GM21526 (cell line): ENCODE measurements around the gene PLXDC1.
A peak's percentile ranks its signal among the peaks of the same experiment; 100 is the strongest.

Source experiments
- ATAC-seq: cut with Tn5 transposase; IDR thresholded peaks from one replicate; pipeline ENCODE4 v1.9.1; 2021; ENCODE audit warnings: moderate library complexity; ENCODE audit not compliant: unreplicated experiment, low FRiP score

The PLXDC1 gene

GRCh38 chr17:39158623-39159022, 7.2 kb upstream of the PLXDC1 start:
- no peak for ATAC-seq

GRCh38 chr17:39156491-39156890, 5.1 kb upstream of the PLXDC1 start:
- ATAC-seq = no peak

GRCh38 chr17:39155654-39156053, 4.2 kb upstream of the PLXDC1 start:
- no peak for ATAC-seq

GRCh38 chr17:39153599-39154051, 2.2 kb upstream of the PLXDC1 start:
- peak; percentile 41 for ATAC-seq

- ATAC-seq = no peak
Measured at GRCh38 chr17:39151943-39152818, 744 bp upstream of the PLXDC1 start.

- ATAC-seq = no peak
Measured at GRCh38 chr17:39150795-39151149, 665 bp downstream of the PLXDC1 start.

GRCh38 chr17:39150104-39150634, 1.3 kb downstream of the PLXDC1 start:
- no peak for ATAC-seq

GRCh38 chr17:39147221-39148185, 3.9 kb downstream of the PLXDC1 start:
- ATAC-seq = no peak

GRCh38 chr17:39146273-39146672, 5.2 kb downstream of the PLXDC1 start:
- ATAC-seq = no peak

GRCh38 chr17:39145143-39145542, 6.3 kb downstream of the PLXDC1 start:
- no peak for ATAC-seq

GRCh38 chr17:39144416-39144840, 7.0 kb downstream of the PLXDC1 start:
- ATAC-seq = no peak

GRCh38 chr17:39143552-39144093, 7.8 kb downstream of the PLXDC1 start:
- no peak for ATAC-seq

GRCh38 chr17:39141915-39142664, 9.3 kb downstream of the PLXDC1 start:
- no peak for ATAC-seq

GRCh38 chr17:39141294-39141693, 10.1 kb downstream of the PLXDC1 start:
- ATAC-seq = no peak

GRCh38 chr17:39139561-39139960, 11.9 kb downstream of the PLXDC1 start:
- no peak for ATAC-seq

- no peak for ATAC-seq
Measured at GRCh38 chr17:39139161-39139511, 12.3 kb downstream of the PLXDC1 start.

- no peak for ATAC-seq
Measured at GRCh38 chr17:39138431-39139160, 12.8 kb downstream of the PLXDC1 start.

GRCh38 chr17:39134878-39135277, 16.6 kb downstream of the PLXDC1 start:
- no peak for ATAC-seq

- no peak for ATAC-seq
Measured at GRCh38 chr17:39132192-39132610, 19.2 kb downstream of the PLXDC1 start.
